ENCODE results near the gene SYNE4. TPM values are rescaled to one million over a fixed set of nuclear protein-coding genes. Genes with fewer than 3 reads are reported as not detected.
"Not testable (repeated sequence)": the region's sequence is repeated elsewhere in the genome, so short reads cannot be mapped to it uniquely, and the experiment has no call there.

SYNE4 gene
- polyA plus RNA-seq, 6 donors from 2014 or later = 0.24 TPM; not detected in 5

GRCh38 chr19:35991731-35992450, 16.7 kb downstream of the SYNE4 start:
- H3K4me1 Mint-ChIP-seq = peaks cover 19 to 29% (median 28%) of the 10 kb centered on the region in 3 donors
- peak overlapping the region in 2 of 8 donors; percentile 50 to 94 for H3K4me3 Mint-ChIP-seq
- DNase-seq = no peak
- no peaks in the 10 kb centered on the region for H3K36me3 Mint-ChIP-seq
- no peak for ATAC-seq (ENCODE audit: low read depth in 2 of 2)
- H3K27me3 Mint-ChIP-seq = peaks cover 0 to under 1% (median 0%) of the 10 kb centered on the region in 3 donors
- no peaks in the 10 kb centered on the region for H3K9me3 Mint-ChIP-seq
- no peak overlapping the region for H3K27ac Mint-ChIP-seq

GRCh38 chr19:35990771-35991730, 17.6 kb downstream of the SYNE4 start:
- Mint-ChIP-seq H3K4me1 (peaks cover 18 to 27% (median 26%) of the 10 kb centered on the region in 3 donors), H3K36me3 (no peaks in the 10 kb centered on the region), H3K9me3 (no peaks in the 10 kb centered on the region), H3K27ac (no peak overlapping the region), H3K4me3 (peak overlapping the region in 1 of 8 donors; percentile 94), H3K27me3 (peaks cover 0 to 9% (median 0%) of the 10 kb centered on the region in 3 donors)
- ATAC-seq (ENCODE audit: low read depth in 2 of 2) (no peak), DNase-seq (no peak)

GRCh38 chr19:35990156-35990555, 18.5 kb downstream of the SYNE4 start:
- Mint-ChIP-seq H3K4me3 (peak overlapping the region in 1 of 8 donors; percentile 67), H3K27ac (no peak overlapping the region), H3K36me3 (no peaks in the 10 kb centered on the region), H3K27me3 (peaks cover 3 to 18% (median 6%) of the 10 kb centered on the region in 3 donors), H3K4me1 (peaks cover 12 to 21% (median 20%) of the 10 kb centered on the region in 3 donors), H3K9me3 (peaks cover 0 to 2% (median 0%) of the 10 kb centered on the region in 7 donors)
- DNase-seq = no peak
- ATAC-seq (ENCODE audit: low read depth in 2 of 2) = no peak

GRCh38 chr19:35988824-35989223, 19.8 kb downstream of the SYNE4 start:
- Mint-ChIP-seq H3K4me3 (peak overlapping the region in 5 of 8 donors; percentile 1 to 82 (median 32)), H3K9me3 (peaks cover 0 to 3% (median 0%) of the 10 kb centered on the region in 7 donors), H3K27me3 (peaks cover 9 to 31% (median 19%) of the 10 kb centered on the region in 3 donors), H3K4me1 (peaks cover 10 to 13% (median 12%) of the 10 kb centered on the region in 3 donors), H3K27ac (peak overlapping the region in 1 of 6 donors; percentile 21), H3K36me3 (no peaks in the 10 kb centered on the region)
- no peak for DNase-seq
- no peak for ATAC-seq (ENCODE audit: low read depth in 2 of 2)

- ATAC-seq (ENCODE audit: low read depth in 2 of 2) (no peak), DNase-seq (no peak)
- H3K4me3 Mint-ChIP-seq = peak overlapping the region; percentile 78 to 98 (median 88)
- peaks cover 14 to 42% (median 28%) of the 10 kb centered on the region in 3 donors for H3K27me3 Mint-ChIP-seq
- peaks cover 10 to 13% (median 12%) of the 10 kb centered on the region in 3 donors for H3K4me1 Mint-ChIP-seq
- H3K36me3 Mint-ChIP-seq = no peaks in the 10 kb centered on the region
- H3K9me3 Mint-ChIP-seq = peaks cover 0 to 3% (median 0%) of the 10 kb centered on the region in 7 donors
- no peak overlapping the region for H3K27ac Mint-ChIP-seq
Measured at GRCh38 chr19:35987571-35987896, 21.1 kb downstream of the SYNE4 start.

GRCh38 chr19:35986664-35987570, 21.7 kb downstream of the SYNE4 start:
- Mint-ChIP-seq H3K9me3 (peaks cover 0 to 3% (median 0%) of the 10 kb centered on the region in 7 donors), H3K27ac (peak overlapping the region in 4 of 6 donors; percentile 42 to 72 (median 58)), H3K27me3 (peaks cover 19 to 46% (median 33%) of the 10 kb centered on the region in 3 donors), H3K4me3 (peak overlapping the region; percentile 82 to 98 (median 94)), H3K36me3 (no peaks in the 10 kb centered on the region), H3K4me1 (peaks cover 10 to 13% (median 12%) of the 10 kb centered on the region in 3 donors)
- ATAC-seq (ENCODE audit: low read depth in 2 of 2) (peak; percentile 84 to 87), DNase-seq (peak; percentile 47)

DNA sequence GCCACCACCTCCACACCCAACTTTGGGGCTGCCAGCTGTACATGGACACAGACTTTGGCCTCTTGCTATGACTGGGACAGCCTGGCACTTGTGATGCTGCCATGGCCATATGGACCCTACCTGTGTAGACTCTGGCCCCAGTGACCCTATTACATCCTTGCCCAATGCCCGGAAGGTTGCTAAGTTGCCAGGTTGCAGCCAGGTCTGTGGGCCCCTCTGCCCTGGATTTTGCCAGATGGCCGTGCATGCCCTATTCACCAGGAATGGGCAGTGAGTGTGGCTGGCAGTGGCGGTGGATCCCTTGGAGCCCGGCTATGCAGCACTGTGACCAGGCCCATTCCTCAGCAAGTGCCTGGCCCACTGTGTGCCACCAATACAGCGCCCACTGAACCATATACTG, 22.5 kb downstream of the SYNE4 start:
- Mint-ChIP-seq H3K27ac (no peak overlapping the region), H3K4me1 (peaks cover 10 to 13% (median 12%) of the 10 kb centered on the region in 3 donors), H3K9me3 (peaks cover 0 to 3% (median 0%) of the 10 kb centered on the region in 7 donors), H3K36me3 (no peaks in the 10 kb centered on the region), H3K4me3 (peak overlapping the region in 7 of 8 donors; percentile 82 to 98 (median 93)), H3K27me3 (peaks cover 22 to 49% (median 37%) of the 10 kb centered on the region in 3 donors)
- ATAC-seq (ENCODE audit: low read depth in 2 of 2) (no peak), DNase-seq (no peak)

DNA sequence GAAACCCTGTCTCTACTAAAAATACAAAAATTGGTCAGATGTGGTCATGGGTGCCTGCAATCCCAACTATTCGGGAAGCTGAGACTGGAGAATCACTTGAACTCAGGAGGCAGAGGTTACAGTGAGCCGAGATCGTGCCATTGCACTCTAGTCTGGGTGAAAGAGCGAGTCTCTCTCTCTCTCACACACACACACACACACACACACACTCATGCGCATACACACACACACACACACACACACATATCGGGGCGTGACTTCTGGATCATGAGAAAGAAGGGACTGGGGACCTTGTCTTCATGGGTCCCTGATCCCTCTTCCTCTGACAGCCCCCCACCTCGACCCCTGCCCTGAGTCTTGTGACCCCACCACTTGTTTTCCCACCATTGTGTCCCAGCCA, 25.4 kb downstream of the SYNE4 start:
- Mint-ChIP-seq H3K36me3 (no peaks in the 10 kb centered on the region), H3K4me3 (peak overlapping the region in 2 of 8 donors; percentile 30 to 51), H3K27me3 (peaks cover 30 to 62% (median 57%) of the 10 kb centered on the region in 3 donors), H3K27ac (no peak overlapping the region), H3K4me1 (peaks cover 10 to 17% (median 13%) of the 10 kb centered on the region in 3 donors), H3K9me3 (peaks cover 0 to 3% (median 0%) of the 10 kb centered on the region in 7 donors)
- DNase-seq = no peak
- ATAC-seq (ENCODE audit: low read depth in 2 of 2) = no peak

DNA sequence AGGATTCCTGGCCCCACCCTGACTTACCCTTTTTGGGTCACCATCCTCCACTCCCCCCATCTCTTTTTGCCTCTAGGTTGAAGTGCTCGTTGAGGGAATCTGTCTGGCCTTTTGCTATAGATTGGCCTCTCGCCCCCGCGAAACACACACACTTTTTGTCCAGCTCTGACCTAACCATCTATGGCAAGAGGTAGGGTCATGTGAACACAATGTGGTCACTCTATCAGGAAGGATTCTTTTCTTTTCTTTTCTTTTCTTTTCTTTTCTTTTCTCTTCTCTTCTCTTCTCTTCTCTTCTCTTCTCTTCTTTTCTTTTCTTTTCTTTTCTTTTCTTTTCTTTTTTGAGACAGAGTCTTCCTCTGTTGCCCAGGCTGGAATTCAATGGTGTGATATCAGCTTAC, 27.6 kb downstream of the SYNE4 start:
- peaks cover 30 to 71% (median 66%) of the 10 kb centered on the region in 3 donors for H3K27me3 Mint-ChIP-seq
- not testable (repeated sequence) for H3K27ac Mint-ChIP-seq; ATAC-seq (ENCODE audit: low read depth in 2 of 2); H3K36me3 Mint-ChIP-seq; H3K9me3 Mint-ChIP-seq; H3K4me1 Mint-ChIP-seq; DNase-seq; H3K4me3 Mint-ChIP-seq

- no peaks in the 10 kb centered on the region for H3K36me3 Mint-ChIP-seq
- H3K27me3 Mint-ChIP-seq = peaks cover 27 to 60% (median 52%) of the 10 kb centered on the region in 3 donors
- ATAC-seq (ENCODE audit: low read depth in 2 of 2) (no peak), DNase-seq (no peak)
- H3K4me3 Mint-ChIP-seq = no peak overlapping the region
- peaks cover 0 to 6% (median 0%) of the 10 kb centered on the region in 3 donors for H3K4me1 Mint-ChIP-seq
- no peaks in the 10 kb centered on the region for H3K9me3 Mint-ChIP-seq
- H3K27ac Mint-ChIP-seq = no peak overlapping the region
Measured at GRCh38 chr19:35978832-35979365, 29.7 kb downstream of the SYNE4 start.

GRCh38 chr19:35978271-35978670, 30.3 kb downstream of the SYNE4 start:
- no peak for ATAC-seq (ENCODE audit: low read depth in 2 of 2)
- no peak for DNase-seq
- Mint-ChIP-seq H3K27ac (peak overlapping the region in 1 of 6 donors; percentile 37), H3K9me3 (no peaks in the 10 kb centered on the region), H3K4me3 (no peak overlapping the region), H3K27me3 (peaks cover 27 to 55% (median 52%) of the 10 kb centered on the region in 3 donors), H3K36me3 (no peaks in the 10 kb centered on the region), H3K4me1 (peaks cover 0 to 5% (median 0%) of the 10 kb centered on the region in 3 donors)
